HepG2 (cell line): Measurements from ENCODE around the gene SALL2. TPM values are rescaled to one million over a fixed set of nuclear protein-coding genes. Genes with fewer than 3 reads are reported as not detected.

ENCODE experiments used
- ARHGAP35 ChIP-seq: sonication (generic); formaldehyde crosslinking; IDR thresholded peaks from 2 replicates; pipeline ENCODE4 v1.9.0; 2022; ENCODE audit warnings: mild to moderate bottlenecking, inconsistent platforms, moderate library complexity, missing genetic modification reagents, borderline replicate concordance
- ATF7-NPFF ChIP-seq: sonication (generic); formaldehyde crosslinking; IDR thresholded peaks from 2 replicates; pipeline ENCODE4 v1.8.1; 2023; ENCODE audit warnings: mild to moderate bottlenecking, low read depth, missing genetic modification reagents, moderate library complexity
- DPF2 ChIP-seq: sonication (generic); formaldehyde crosslinking; IDR thresholded peaks from 2 replicates; pipeline ENCODE4 v1.4.0; 2020; ENCODE audit warnings: mild to moderate bottlenecking, low read depth, missing genetic modification reagents, borderline replicate concordance
- HDAC1 ChIP-seq: sonication (generic); formaldehyde crosslinking; IDR thresholded peaks from 2 replicates; pipeline ENCODE4 v1.5.1; 2020; ENCODE audit warnings: mild to moderate bottlenecking, missing genetic modification reagents
- KLF13 ChIP-seq: sonication (generic); formaldehyde crosslinking; IDR thresholded peaks from 2 replicates; pipeline ENCODE4 v1.4.0; 2020; ENCODE audit warnings: mild to moderate bottlenecking, missing genetic modification reagents
- NRL ChIP-seq: sonication (generic); formaldehyde crosslinking; IDR thresholded peaks from 2 replicates; pipeline ENCODE4 v1.5.0; 2020; ENCODE audit warnings: missing genetic modification reagents, mild to moderate bottlenecking, moderate library complexity, borderline replicate concordance
- PITX1 ChIP-seq: sonication (generic); formaldehyde crosslinking; IDR thresholded peaks from 2 replicates; pipeline ENCODE4 v1.5.1; 2020; ENCODE audit warnings: mild to moderate bottlenecking, missing genetic modification reagents
- SRY ChIP-seq: sonication (generic); formaldehyde crosslinking; IDR thresholded peaks from 2 replicates; pipeline ENCODE4 v1.8.0; 2022; ENCODE audit warnings: mild to moderate bottlenecking, missing genetic modification reagents
- TP53 ChIP-seq: sonication (generic); formaldehyde crosslinking; conservative IDR thresholded peaks from 2 replicates; pipeline ENCODE4 v1.4.0; 2020; ENCODE audit warnings: missing genetic modification reagents
- TRIM22 ChIP-seq: fragments of 450-650 bp; IDR thresholded peaks from 2 replicates; pipeline ENCODE4 v1.6.1; 2017
- ZFP90 ChIP-seq: sonication (generic); formaldehyde crosslinking; IDR thresholded peaks from 2 replicates; pipeline ENCODE4 v1.8.0; 2022; ENCODE audit warnings: missing genetic modification reagents, mild to moderate bottlenecking, inconsistent platforms, borderline replicate concordance
- ZHX1 ChIP-seq: sonication (generic); formaldehyde crosslinking; IDR thresholded peaks from 2 replicates; pipeline ENCODE4 v1.8.1; 2022; ENCODE audit warnings: low read depth, mild to moderate bottlenecking, missing genetic modification reagents
- ZNF138 ChIP-seq: sonication (generic); formaldehyde crosslinking; IDR thresholded peaks from 2 replicates; pipeline ENCODE4 v1.5.0; 2020; ENCODE audit warnings: mild to moderate bottlenecking, low read depth, missing genetic modification reagents
- ZNF30 ChIP-seq: sonication (generic); formaldehyde crosslinking; IDR thresholded peaks from 2 replicates; pipeline ENCODE4 v1.5.0; 2020; ENCODE audit warnings: mild to moderate bottlenecking, missing genetic modification reagents
- ZNF530 ChIP-seq: sonication (generic); formaldehyde crosslinking; IDR thresholded peaks from 2 replicates; pipeline ENCODE4 v1.5.0; 2020; ENCODE audit warnings: low read depth, mild to moderate bottlenecking, missing genetic modification reagents
- ZSCAN22 ChIP-seq: sonication (generic); formaldehyde crosslinking; IDR thresholded peaks from 2 replicates; pipeline ENCODE4 v1.4.0; 2020; ENCODE audit warnings: mild to moderate bottlenecking, missing genetic modification reagents
- ZXDC ChIP-seq: sonication (generic); formaldehyde crosslinking; IDR thresholded peaks from 2 replicates; pipeline ENCODE4 v1.5.0; 2020; ENCODE audit warnings: mild to moderate bottlenecking, missing genetic modification reagents
- polyA plus RNA-seq, 8 experiments: library from polyadenylated mRNA; depleted of rRNA in 3 of 8; stranded (reverse) in 7 of 8; unstranded in 1 of 8; fragments of >200 nt; fragmentation: Illumina TruSeq in 4 of 8; extraction: Trizol in 4 of 8; gene quantifications; 2 replicates each; pipeline versions ENCODE4 v1.2.1 to v1.2.3, GENCODE V29; 2011 to 2016; ENCODE audit warnings: low read depth in 4 of 8, missing spikeins in 1 of 8, mixed read lengths in 1 of 8; ENCODE audit not compliant: insufficient read depth in 1 of 8
- total RNA-seq, 5 experiments: library from RNA; depleted of rRNA; stranded (reverse); fragments of >200 nt; fragmentation: Illumina TruSeq; extraction: Trizol; gene quantifications; 2 replicates each; pipeline ENCODE4 v1.2.3, GENCODE V29; 2016; ENCODE audit warnings: low read depth in 1 of 5

SALL2 gene
- total and polyA plus RNA-seq, 2 of the 13 experiments (the other 11 are each of a cell fraction or from before 2014, with no cell fraction given), result 4.9 to 5.8 TPM

GRCh38 chr14:21510735-21511657 is 15.2 kb downstream of the SALL2 start, which contains the start of gene METTL3 (continued):
- TF ChIP-seq ZNF138 (CRISPR knock-in tag) (peak; percentile 95; the same call in 1 of the 2 replicates), ZXDC (CRISPR knock-in tag) (peak; percentile 96), ZHX1 (peak; percentile 99), ARHGAP35 (CRISPR knock-in tag) (peak; percentile 97), ZFP90 (CRISPR knock-in tag) (no peak; the same call in 1 of the 2 replicates), NRL (CRISPR knock-in tag) (peak; percentile 95), HDAC1 (CRISPR knock-in tag) (peak; percentile 99), KLF13 (CRISPR knock-in tag) (no peak), DPF2 (CRISPR knock-in tag) (no peak), TRIM22 (no peak), ZNF530 (peak; percentile 87; the same call in 1 of the 2 replicates), SRY (CRISPR knock-in tag) (0 out of 2 replicates have a peak, but pooled peaks have one; percentile 73), TP53 (CRISPR knock-in tag) (no peak), ZNF30 (CRISPR knock-in tag) (no peak), ATF7-NPFF (CRISPR knock-in tag) (peak; percentile 88), PITX1 (CRISPR knock-in tag) (peak; percentile 71; the same call in 1 of the 2 replicates), ZSCAN22 (CRISPR knock-in tag) (no peak)
